Eye (tissue), 1 donor: ENCODE data around the gene TRIP13.

Experiments
- DNase-seq: peaks from one replicate; pipeline ENCODE4 v3.0.0-alpha.2; 2015

TRIP13 gene

GRCh38 chr5:943201-943917, 50.7 kb downstream of the TRIP13 start:
- DNase-seq = no peak

- DNase-seq = no peak
Measured at GRCh38 chr5:943918-944620, 51.4 kb downstream of the TRIP13 start.

GRCh38 chr5:944621-944927, 51.9 kb downstream of the TRIP13 start:
- DNase-seq = no peak

- no peak for DNase-seq
Measured at GRCh38 chr5:944992-945685, 52.5 kb downstream of the TRIP13 start.

GRCh38 chr5:945691-946551, 53.2 kb downstream of the TRIP13 start:
- peak; percentile 79 for DNase-seq

GRCh38 chr5:946720-947625, 54.3 kb downstream of the TRIP13 start:
- no peak for DNase-seq

GRCh38 chr5:947626-948471, 55.2 kb downstream of the TRIP13 start:
- no peak for DNase-seq

GRCh38 chr5:948472-949274, 56.0 kb downstream of the TRIP13 start:
- DNase-seq = no peak

- DNase-seq = no peak
Measured at GRCh38 chr5:949275-949543, 56.5 kb downstream of the TRIP13 start.

- no peak for DNase-seq
Measured at GRCh38 chr5:949815-950560, 57.3 kb downstream of the TRIP13 start.

GRCh38 chr5:951940-952596, 59.4 kb downstream of the TRIP13 start:
- DNase-seq = no peak

GRCh38 chr5:952597-953271, 60.0 kb downstream of the TRIP13 start:
- DNase-seq = no peak

- no peak for DNase-seq
Measured at GRCh38 chr5:953535-954449, 61.1 kb downstream of the TRIP13 start.

GRCh38 chr5:955886-956761, 63.4 kb downstream of the TRIP13 start:
- no peak for DNase-seq

GRCh38 chr5:956941-957747, 64.5 kb downstream of the TRIP13 start:
- peak; percentile 89 for DNase-seq
